Measurements from ENCODE around the gene MPZL1. TPM values are rescaled to one million over a fixed set of nuclear protein-coding genes. Genes with fewer than 3 reads are reported as not detected.
A peak's percentile ranks its signal among the peaks of the same experiment; 100 is the strongest.

The MPZL1 gene
- total and polyA plus RNA-seq, 2 of the 13 experiments (the other 11 are each of a cell fraction or from before 2014, with no cell fraction given): 38.0 to 68.7 TPM

- Histone ChIP-seq H3K9me3 (ENCODE audit: low read length) (no peaks in the 10 kb centered on the region), H3K9ac (ENCODE audit: insufficient read depth, low read depth, low read length) (peak overlapping the region; percentile 6; the same call in 1 of the 2 replicates), H3K27ac (ENCODE audit: extremely low read length, insufficient read depth, low read length) (no peak overlapping the region), H3K4me3 (replicated peaks in 1 of 3; ENCODE audit: insufficient read depth in 1 of 3, low read depth in 2 of 3, low read length in 3 of 3) (peak overlapping the region in 2 of 3 experiments; percentile 92 to 95; a peak in 3 of 6 replicates), H3K79me2 (ENCODE audit: insufficient read depth, low read length) (peaks cover 56% of the 10 kb centered on the region), H3K27me3 (ENCODE audit: control insufficient read depth in 1 of 2, insufficient read depth in 2 of 2, low read length in 2 of 2) (no peaks in the 10 kb centered on the region), H3K36me3 (replicated peaks in 1 of 2; ENCODE audit: control insufficient read depth in 1 of 2, insufficient read depth in 2 of 2, low read length in 2 of 2) (peaks cover 0 to 4% of the 10 kb centered on the region in 2 experiments; a peak in 1 of 5 replicates), H4K20me1 (ENCODE audit: insufficient read depth, low read length) (peaks cover 3% of the 10 kb centered on the region), H2AFZ (ENCODE audit: low read length) (no peak overlapping the region), H3K4me2 (ENCODE audit: low read depth, low read length) (peak overlapping the region; percentile 83), H3K4me1 (ENCODE audit: insufficient read depth, low read length) (peaks cover 55% of the 10 kb centered on the region)
- DNase-seq (ENCODE audit: low spot score): no peak
- POLR2A ChIA-PET: no interaction called here
- ATAC-seq: no peak
- no peak for TF ChIP-seq GABPB1 (CRISPR knock-in tag; IDR thresholded peaks at IDR 0.05)
- no peak for TF ChIP-seq ZBTB44 (CRISPR knock-in tag; IDR thresholded peaks at IDR 0.05)
- TF ChIP-seq ASH2L (IDR thresholded peaks at IDR 0.05; ENCODE audit: insufficient read length, low read depth, low read length): no peak
- no peak for TF ChIP-seq KAT8 (CRISPR knock-in tag; IDR thresholded peaks at IDR 0.05)
- peak; percentile 76; the same call in 1 of the 2 replicates for TF ChIP-seq ZNF281 (CRISPR knock-in tag; IDR thresholded peaks at IDR 0.05; ENCODE audit: borderline replicate concordance)
- no peak for TF ChIP-seq ZNF547 (CRISPR knock-in tag; IDR thresholded peaks at IDR 0.05)
- TF ChIP-seq ELF1 (CRISPR knock-in tag; IDR thresholded peaks at IDR 0.05): no peak
- no peak for TF ChIP-seq ZXDC (CRISPR knock-in tag; IDR thresholded peaks at IDR 0.05)
- TF ChIP-seq ZNF121 (CRISPR knock-in tag; IDR thresholded peaks at IDR 0.05): peak; percentile 76; the same call in 1 of the 2 replicates
- no TSS peak for BruUV-seq (replicated peaks)
- in situ Hi-C loops (cut with HindIII; ENCODE audit: extremely low pct_ligation_motif_present, low pct_unique_long_range_greater_than_20kb): loop anchor here (5.0 kb wide), 1 partner anchor 83 kb away; no protein-coding TSS in a partner anchor
- WGBS (ENCODE audit: low lambda C conversion rate): 90% methylated on average over 2 of the region's 2 CpGs
- intact Hi-C loops (cut with micrococcal nuclease; ENCODE audit: unreplicated experiment): loop anchor here (5.0 kb wide), 2 partner anchors 33 to 213 kb away; partner anchors contain the start of genes DCAF6 and MPC2
- CTCF ChIA-PET (ENCODE audit: low intra/inter-chr PET ratio, low total read pairs): no interaction called here
- FAIRE-seq: no peak
Observed at GRCh38 chr1:167723707-167724323, 2.0 kb downstream of the MPZL1 start.
